HG03135 (cell line): ENCODE measurements around the gene VAC14.
"Not testable (repeated sequence)": the region's sequence is repeated elsewhere in the genome, so short reads cannot be mapped to it uniquely, and the experiment has no call there.

Experiments
- ATAC-seq: cut with Tn5 transposase; IDR thresholded peaks from one replicate; pipeline ENCODE4 v1.9.1; 2021; ENCODE audit warnings: mild to moderate bottlenecking, moderate library complexity; ENCODE audit not compliant: unreplicated experiment

The VAC14 gene

GRCh38 chr16:70684146-70685060 lies 116.6 kb downstream of the VAC14 start:
- ATAC-seq, result no peak

- ATAC-seq, result no peak
These were observed 117.6 kb downstream of the VAC14 start for GRCh38 chr16:70683146-70683944.

- no peak for ATAC-seq
These were observed 118.5 kb downstream of the VAC14 start for GRCh38 chr16:70682239-70683145.

- ATAC-seq, result no peak
These were observed 119.3 kb downstream of the VAC14 start for GRCh38 chr16:70681382-70682238.

- ATAC-seq, result no peak
These were observed 120.2 kb downstream of the VAC14 start for GRCh38 chr16:70680495-70681381.

- ATAC-seq, result no peak
These were observed 121.1 kb downstream of the VAC14 start for GRCh38 chr16:70679671-70680494.

GRCh38 chr16:70678898-70679670 lies 121.9 kb downstream of the VAC14 start:
- no peak for ATAC-seq

- no peak for ATAC-seq
These were observed 122.6 kb downstream of the VAC14 start for GRCh38 chr16:70678121-70678897.

GRCh38 chr16:70677499-70678120 lies 123.3 kb downstream of the VAC14 start:
- ATAC-seq, result no peak

- ATAC-seq, result no peak
These were observed 124.1 kb downstream of the VAC14 start for GRCh38 chr16:70676675-70677498.

- no peak for ATAC-seq
These were observed 125.0 kb downstream of the VAC14 start for GRCh38 chr16:70675851-70676513.

GRCh38 chr16:70674221-70675014 lies 126.5 kb downstream of the VAC14 start:
- no peak for ATAC-seq

GRCh38 chr16:70670938-70671337 lies 130.0 kb downstream of the VAC14 start:
- ATAC-seq, result not testable (repeated sequence)

- ATAC-seq, result no peak
These were observed 130.8 kb downstream of the VAC14 start for GRCh38 chr16:70670175-70670574.
